Medulla oblongata (tissue), 1 donor: ENCODE measurements around the gene PRAMEF1.
"Not testable (repeated sequence)": the region's sequence is repeated elsewhere in the genome, so short reads cannot be mapped to it uniquely, and the experiment has no call there.

Experiments used
- DNase-seq: peaks from one replicate; pipeline ENCODE4 v3.0.0-alpha.2; 2015; ENCODE audit errors: extremely low spot score

Gene PRAMEF1

GRCh38 chr1:12791097-12791496 lies at the start of gene PRAMEF1:
PRAMEF1 (plus strand) TSS chr1:12791397; CDS start chr1:12793228, 1,831 bp downstream.
- DNase-seq = not testable (repeated sequence)

DNA sequence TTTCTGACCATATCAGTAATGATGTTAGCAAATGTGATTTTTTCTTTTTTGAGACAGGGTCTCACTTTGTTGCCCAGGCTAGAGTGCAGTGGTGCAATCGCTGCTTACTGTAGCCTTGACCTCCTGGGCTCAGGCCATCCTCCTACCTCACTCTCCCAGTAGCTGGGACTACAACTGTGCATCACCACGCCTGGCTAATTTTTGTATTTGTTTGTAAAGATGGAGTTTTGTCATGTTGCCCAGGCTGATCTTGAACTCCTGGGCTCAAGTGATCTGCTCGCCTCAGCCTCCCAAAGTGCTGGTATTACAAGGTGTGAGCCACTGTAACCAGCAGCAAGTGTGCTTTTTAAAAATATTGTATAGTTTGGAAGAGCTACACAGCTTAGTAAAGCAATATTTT lies 49.3 kb upstream of the PRAMEF1 start:
- DNase-seq = no peak

DNA sequence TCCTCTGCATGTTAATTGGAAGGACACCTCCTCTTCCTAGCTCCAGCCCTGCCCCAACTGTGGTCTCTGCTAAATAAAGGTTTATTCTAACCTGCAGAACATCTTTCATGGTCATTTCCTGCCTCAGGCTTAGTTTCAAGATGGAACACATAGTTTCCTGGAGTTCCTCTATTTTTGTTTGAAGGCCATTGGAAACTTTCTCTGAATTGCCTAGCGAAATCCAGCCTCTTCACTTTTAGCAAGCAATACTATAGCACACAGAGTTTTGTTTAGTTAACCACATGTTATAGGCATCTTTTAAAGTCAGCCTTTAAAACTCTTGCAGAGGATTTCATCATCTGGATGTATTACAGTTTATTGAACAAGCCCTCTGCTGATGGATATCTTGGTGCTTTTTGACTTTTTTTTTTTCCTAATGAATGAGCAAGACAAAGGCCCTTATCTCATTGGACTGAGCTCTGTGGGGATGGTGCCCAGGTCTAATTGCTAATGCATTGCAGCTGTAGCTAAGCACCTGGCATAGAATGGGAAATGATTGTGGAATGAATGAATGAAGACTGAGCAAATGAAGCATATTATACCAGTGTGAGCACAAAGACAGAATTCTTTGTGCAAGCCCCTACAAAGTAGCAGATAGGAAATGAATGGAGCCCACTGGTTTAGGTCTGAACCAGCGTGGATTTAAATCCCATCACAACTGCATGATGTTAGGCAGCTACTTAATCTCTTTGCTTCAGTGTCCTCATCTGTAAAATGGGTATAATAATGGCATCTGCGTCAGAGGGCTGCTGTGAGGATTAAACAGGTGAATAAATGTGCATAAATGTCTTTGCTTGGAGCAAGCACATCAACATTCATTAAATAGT lies 45.8 kb upstream of the PRAMEF1 start:
- DNase-seq = no peak

DNA sequence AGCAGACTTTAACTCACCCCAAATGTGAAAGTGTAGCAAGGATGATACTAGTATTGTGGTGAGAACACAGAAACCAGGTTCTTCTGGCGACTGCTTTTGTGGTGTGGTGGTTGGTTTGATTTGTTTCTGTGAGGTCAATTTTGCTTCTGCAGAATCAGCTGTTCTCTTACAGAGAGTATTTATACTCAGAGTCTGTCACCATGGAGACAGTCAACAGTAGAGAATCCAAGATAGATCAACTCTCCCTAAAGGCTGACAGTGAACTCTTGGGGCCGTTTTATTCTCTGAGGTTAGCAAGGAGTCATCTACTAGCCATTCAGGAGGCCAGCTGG lies 45.2 kb upstream of the PRAMEF1 start, which contains the start of gene CFAP107:
TSS of gene CFAP107 (plus strand) at position 209 of the 332 bp plus-strand sequence. CDS start 231 bp downstream, outside the sequence.
- no peak for DNase-seq

DNA sequence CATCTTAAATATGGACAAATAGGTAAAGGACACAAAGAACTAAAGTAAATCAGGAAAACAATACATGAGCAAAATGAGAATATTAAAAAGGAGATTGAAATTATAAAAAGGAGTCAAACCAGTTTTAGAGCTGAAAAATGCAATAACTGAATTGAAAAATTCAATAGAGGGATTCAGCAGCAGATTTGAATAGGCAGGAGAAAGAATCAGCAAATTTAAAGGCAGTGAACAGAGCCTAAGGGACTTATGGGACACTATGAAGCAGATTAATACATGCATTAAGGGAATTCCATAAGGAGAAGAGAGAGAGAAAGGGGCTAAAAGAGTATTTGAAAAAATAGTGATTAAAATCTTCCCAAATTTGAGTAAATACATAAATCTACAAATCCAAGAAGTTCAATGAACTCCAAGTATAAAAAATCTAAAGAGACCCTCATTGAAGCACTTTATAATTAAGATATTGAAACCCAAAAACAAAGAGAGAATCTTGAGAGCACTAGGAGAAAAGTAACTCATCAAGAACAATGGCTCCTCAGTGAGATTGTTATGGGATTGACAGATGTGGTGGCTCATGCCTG lies 42.3 kb upstream of the PRAMEF1 start:
- no peak for DNase-seq

DNA sequence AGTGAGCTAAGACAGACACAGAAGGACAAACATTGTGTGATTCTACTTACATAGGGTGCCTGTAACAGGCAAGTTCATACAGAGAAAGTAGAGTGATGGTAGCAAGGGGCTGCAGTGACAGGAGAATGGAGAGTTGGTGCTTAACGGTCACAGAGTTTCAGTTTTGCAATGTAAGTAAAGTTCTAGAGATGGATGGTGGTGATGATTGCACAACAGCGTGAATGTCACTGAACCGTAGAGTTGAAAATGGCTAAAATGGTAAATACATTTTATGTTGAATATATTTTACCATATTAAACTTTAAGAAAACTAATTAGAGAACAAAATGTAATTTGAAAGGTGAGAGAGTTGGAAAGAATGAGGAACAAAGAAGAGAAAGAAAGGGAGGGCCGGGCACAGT lies 36.5 kb upstream of the PRAMEF1 start:
- DNase-seq = no peak

DNA sequence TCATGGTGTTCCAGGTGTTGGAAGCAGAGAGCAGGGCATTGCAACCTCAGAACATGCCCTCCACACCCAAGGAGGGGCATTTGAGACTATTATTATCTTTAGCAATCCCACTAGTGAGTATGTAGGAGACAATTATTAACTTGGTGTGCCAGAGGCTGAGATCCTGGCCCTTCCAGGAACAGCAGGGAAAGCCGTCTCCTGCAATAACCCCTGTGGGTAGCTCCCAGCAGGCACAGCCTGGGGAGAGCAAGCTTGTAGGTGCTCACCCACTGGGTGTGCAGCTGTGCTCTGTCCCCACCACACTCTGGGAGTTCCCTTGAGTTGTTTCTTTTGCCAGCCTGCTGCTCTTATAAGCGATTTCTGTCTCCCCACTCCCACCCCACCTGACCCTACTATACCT lies 34.9 kb upstream of the PRAMEF1 start:
- no peak for DNase-seq

GRCh38 chr1:12756768-12757413 lies 34.3 kb upstream of the PRAMEF1 start:
- DNase-seq = no peak

DNA sequence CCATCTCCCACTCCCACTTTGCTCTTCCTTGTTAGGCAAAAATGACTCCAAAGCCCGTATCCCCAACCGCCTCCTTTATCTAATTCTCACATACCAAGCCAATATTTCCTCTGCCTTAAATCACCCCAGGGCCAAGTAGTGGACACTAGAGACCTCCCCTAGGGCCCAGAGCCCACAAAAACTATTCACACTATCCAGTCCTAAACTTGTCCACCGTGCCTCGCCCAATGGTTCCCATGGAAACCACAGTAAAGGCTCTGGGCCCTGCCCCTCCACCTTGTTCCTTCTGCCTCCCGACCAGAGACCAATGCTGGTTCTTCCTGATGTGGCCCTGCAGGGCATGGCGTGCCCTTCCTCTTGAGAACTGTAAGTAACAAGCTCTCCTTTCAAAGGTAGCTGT lies 33.4 kb upstream of the PRAMEF1 start:
- DNase-seq = no peak

- no peak for DNase-seq
These were observed 30.9 kb upstream of the PRAMEF1 start for GRCh38 chr1:12760256-12760795.

DNA sequence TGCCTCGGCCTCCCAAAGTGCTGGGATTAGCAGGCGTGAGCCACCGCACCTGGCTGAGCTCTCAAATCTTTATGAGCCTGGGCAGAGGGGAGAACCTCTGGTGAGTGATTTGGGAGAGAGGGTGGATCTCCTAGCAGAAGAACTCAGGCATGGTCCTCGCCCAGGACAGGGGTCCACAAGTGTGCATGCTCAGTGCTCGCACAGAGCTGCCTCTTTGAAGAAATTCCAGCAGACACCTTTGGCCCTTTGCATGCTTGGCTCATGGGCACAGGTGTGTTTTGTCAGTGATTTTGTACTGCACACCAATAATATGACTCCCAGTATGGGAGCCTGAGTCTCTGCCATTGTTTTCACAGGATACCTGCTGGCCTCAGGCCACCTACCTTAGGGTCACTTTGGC lies 29.4 kb upstream of the PRAMEF1 start:
- no peak for DNase-seq

GRCh38 chr1:12762766-12763165 lies 28.4 kb upstream of the PRAMEF1 start:
- no peak for DNase-seq

- no peak for DNase-seq
These were observed 27.7 kb upstream of the PRAMEF1 start for GRCh38 chr1:12763479-12763878.

- DNase-seq = no peak
These were observed 27.2 kb upstream of the PRAMEF1 start for GRCh38 chr1:12764016-12764415.

GRCh38 chr1:12769031-12769430 lies 22.2 kb upstream of the PRAMEF1 start:
- DNase-seq = no peak

- DNase-seq = no peak
These were observed 21.2 kb upstream of the PRAMEF1 start for GRCh38 chr1:12769976-12770505.

GRCh38 chr1:12770620-12771019 lies 20.6 kb upstream of the PRAMEF1 start:
- DNase-seq = no peak

DNA sequence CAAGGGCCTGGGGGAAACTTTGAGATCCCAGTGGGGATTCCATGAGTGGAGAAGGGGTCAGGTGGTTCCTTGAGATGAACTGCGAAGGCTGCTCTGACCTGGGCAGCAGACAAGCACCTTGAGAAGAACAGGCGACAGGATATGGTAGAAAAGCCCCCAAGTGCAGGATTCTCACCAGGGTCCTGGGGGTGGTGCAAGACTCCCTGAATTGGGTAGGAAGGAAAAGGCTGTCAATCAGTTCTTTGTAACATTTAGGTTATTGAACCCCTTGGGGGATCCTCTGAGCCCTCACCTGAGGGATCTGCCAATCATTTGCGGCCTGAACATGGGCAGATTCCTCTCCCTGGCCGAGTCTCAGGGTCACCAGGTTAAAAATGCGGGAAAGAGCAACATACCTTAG lies 20.0 kb upstream of the PRAMEF1 start:
- DNase-seq = no peak

GRCh38 chr1:12772520-12772919 lies 18.7 kb upstream of the PRAMEF1 start:
- no peak for DNase-seq

GRCh38 chr1:12773438-12773837 lies 17.8 kb upstream of the PRAMEF1 start, which contains the start of gene PRAMEF12:
PRAMEF12 (plus strand) TSS chr1:12773738; CDS start chr1:12774868, 1,130 bp downstream.
- DNase-seq = no peak

DNA sequence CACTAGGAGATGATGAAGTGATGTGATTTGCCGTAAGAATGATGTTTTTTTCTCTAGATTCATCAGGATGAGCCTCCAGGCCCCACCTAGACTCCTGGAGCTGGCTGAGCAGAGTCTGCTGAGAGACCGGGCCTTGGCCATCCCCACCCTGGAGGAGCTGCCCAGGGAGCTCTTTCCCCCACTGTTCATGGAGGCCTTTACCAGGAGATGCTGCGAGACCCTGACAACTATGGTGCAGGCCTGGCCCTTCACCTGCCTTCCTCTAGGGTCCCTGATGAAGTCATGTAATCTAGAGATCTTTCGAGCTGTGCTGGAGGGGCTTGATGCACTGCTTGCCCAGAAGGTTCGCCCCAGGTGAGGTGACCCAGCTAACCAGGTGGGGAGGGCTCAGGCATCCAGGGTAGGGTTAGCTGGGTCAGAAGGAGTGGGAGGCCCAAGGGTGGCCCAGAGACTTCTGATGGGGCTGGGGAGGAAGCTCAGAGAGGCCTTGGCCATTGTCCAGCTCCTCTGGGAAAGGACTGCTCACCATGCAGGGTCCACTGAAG lies 16.3 kb upstream of the PRAMEF1 start:
- DNase-seq = no peak

- no peak for DNase-seq
These were observed 15.8 kb upstream of the PRAMEF1 start for GRCh38 chr1:12775443-12775842.
